Stimulated activated CD8-positive, alpha-beta memory T cell treated with anti-CD3 and anti-CD28 coated beads, Interleukin-4, amount 100 ng/mL, for 4 hours (primary cell): ENCODE results near the gene COBLL1.

Source experiments
- DNase-seq, 2 donors: peaks; one replicate each; pipeline ENCODE4 v3.0.0-alpha.2; 2020; ENCODE audit warnings: low read depth in 2 of 2, low spot score in 1 of 2

COBLL1 gene

GRCh38 chr2:164678631-164679149 lies 162.9 kb downstream of the COBLL1 start:
- no peak for DNase-seq

- DNase-seq: no peak
These were observed 163.9 kb downstream of the COBLL1 start for GRCh38 chr2:164677733-164678132.

GRCh38 chr2:164677271-164677670 lies 164.4 kb downstream of the COBLL1 start:
- no peak for DNase-seq

- no peak for DNase-seq
These were observed 165.9 kb downstream of the COBLL1 start for GRCh38 chr2:164675687-164676086.

GRCh38 chr2:164675027-164675426 lies 166.6 kb downstream of the COBLL1 start:
- DNase-seq: no peak

- no peak for DNase-seq
These were observed 169.8 kb downstream of the COBLL1 start for GRCh38 chr2:164671664-164672396.

- no peak for DNase-seq
These were observed 172.3 kb downstream of the COBLL1 start for GRCh38 chr2:164669291-164669690.

- DNase-seq: no peak
These were observed 174.1 kb downstream of the COBLL1 start for GRCh38 chr2:164667566-164667965.

- DNase-seq: no peak
These were observed 177.6 kb downstream of the COBLL1 start for GRCh38 chr2:164664070-164664469.

GRCh38 chr2:164662868-164663631 lies 178.6 kb downstream of the COBLL1 start:
- no peak for DNase-seq

GRCh38 chr2:164662066-164662465 lies 179.6 kb downstream of the COBLL1 start:
- DNase-seq: no peak

- DNase-seq: no peak
These were observed 180.3 kb downstream of the COBLL1 start for GRCh38 chr2:164661349-164661748.

GRCh38 chr2:164657129-164657528 lies 184.5 kb downstream of the COBLL1 start:
- no peak for DNase-seq

GRCh38 chr2:164655750-164656149 lies 185.9 kb downstream of the COBLL1 start:
- no peak for DNase-seq

GRCh38 chr2:164655336-164655735 lies 186.3 kb downstream of the COBLL1 start:
- no peak for DNase-seq

GRCh38 chr2:164651361-164651760 lies 190.3 kb downstream of the COBLL1 start:
- DNase-seq: no peak

GRCh38 chr2:164644036-164644700 lies 197.5 kb downstream of the COBLL1 start:
- DNase-seq: no peak

GRCh38 chr2:164642946-164643555 lies 198.6 kb downstream of the COBLL1 start:
- DNase-seq: no peak

- DNase-seq: no peak
These were observed 199.4 kb downstream of the COBLL1 start for GRCh38 chr2:164642268-164642667.
